ENCODE measurements around the gene GBF1.
A peak's percentile ranks its signal among the peaks of the same experiment; 100 is the strongest.

GBF1 gene

DNA sequence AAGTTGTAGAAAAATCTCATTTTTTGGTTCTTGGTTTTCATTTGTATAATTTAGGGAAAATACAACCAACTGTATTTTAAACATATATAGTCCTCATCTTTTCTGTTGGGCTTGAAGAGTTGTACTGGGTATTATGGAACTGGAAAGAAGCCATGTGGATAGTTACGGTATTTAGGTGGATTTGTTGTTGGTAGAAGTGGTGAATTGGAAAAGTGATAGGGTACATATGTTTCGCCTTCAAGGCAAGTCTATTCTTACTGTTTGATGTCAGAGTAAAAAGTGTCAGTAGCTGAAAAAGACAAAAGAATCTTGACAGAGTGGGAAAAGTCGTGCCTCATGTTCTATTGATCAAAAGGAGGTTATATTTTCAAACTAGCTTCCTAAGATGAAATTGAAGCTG is 64.6 kb downstream of the GBF1 start:
- DNase-seq = no peak

DNA sequence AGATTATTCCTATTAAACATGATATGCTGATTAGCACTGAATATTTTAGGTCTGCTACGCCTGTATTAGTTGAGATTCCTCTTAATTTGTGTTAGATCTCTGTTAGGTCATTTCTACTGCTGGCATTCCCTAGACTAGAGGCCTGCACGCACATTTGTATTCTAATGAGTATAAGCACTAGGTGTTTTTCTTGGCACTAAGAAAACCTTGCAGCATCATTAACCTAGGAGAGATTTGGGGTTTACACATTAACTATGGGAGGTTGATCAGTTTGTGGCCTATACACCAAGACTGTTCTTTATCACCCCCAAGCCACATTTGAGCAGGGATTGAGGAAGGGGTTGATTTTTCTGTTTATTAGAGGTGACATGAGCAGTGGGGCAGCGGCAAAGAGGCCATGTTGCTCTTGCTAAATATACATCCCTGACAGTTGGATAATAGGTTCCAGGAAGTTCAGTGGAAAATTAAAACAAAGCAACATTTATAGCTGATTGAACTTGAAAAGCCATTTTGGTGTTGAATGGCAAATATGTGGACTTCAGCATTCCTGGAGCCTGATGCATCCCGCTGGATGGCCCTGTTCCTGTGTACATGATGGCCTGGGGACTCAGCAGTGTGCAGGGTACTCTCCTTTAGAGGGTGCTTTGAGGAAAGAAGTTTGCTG is 65.2 kb downstream of the GBF1 start:
- DNase-seq = no peak

DNA sequence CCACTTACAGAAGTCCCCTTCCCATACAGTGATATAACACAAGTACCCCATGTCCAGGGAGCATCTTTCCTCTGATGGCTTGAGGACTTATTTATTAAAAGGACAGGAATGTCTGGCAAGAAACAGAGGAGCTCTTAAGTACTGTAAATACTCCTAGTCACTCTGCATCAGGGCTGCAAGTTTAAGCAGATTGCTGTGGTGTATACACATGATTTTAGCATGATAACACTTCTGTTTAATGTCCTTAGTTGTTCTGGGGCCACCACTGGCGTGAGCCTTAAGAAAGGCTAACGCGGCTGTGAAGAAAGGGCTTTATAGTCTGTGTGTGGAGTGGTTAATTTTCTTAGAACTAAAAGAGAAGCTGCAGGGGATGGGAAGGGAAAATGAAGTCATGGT is 65.7 kb downstream of the GBF1 start:
- no peak for DNase-seq

DNA sequence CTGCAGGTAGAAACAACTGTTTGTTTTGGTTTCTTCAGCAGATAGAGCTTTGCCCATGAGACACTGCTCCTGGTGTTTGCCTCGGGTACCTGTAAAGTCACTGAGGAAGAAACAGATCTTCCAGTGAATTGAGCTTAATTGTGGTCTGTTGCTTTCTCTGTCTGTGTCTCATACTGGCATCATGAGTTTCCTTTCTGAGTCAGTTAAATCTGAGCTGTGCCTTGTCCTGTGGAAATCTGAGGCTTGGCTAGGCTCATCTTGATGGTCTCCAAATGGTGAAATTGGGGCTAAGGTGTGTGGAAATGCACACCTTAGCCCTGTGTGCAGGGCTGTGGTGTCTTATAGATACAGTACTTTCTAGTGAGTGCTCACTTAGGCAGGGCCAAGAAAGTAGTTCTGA is 67.4 kb downstream of the GBF1 start:
- DNase-seq = no peak

DNA sequence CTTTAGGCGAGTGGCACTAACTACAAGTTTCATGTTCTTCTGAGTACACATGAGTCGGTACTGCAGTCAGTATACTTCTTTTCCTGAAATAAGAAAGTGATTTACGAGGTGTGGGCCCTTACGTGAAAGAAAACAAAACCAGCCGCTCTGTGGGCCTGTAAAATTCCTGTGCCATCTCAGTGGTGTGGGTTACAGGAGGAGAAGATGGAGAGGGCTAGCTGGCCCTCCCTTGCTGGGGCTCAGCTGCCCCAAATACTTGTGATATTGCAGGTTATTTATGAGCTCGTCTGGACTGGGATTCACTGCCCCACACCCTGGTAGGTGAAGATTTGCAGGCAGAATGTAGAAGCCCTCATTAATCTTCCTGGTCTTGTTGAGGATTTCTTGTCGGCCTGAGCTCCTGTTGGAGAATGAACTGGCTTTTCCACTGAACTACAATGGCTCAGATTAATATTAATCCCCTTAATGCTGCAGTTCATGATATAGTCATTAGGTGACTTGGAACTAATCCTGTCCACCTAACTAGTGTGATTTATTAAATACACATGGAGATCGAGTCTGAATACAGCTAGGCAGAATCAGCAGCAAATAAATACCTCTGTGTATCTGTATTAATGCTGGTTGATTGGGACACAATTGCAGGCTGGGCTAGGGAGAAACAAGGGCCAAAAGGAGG is 68.0 kb downstream of the GBF1 start:
- DNase-seq = no peak

DNA sequence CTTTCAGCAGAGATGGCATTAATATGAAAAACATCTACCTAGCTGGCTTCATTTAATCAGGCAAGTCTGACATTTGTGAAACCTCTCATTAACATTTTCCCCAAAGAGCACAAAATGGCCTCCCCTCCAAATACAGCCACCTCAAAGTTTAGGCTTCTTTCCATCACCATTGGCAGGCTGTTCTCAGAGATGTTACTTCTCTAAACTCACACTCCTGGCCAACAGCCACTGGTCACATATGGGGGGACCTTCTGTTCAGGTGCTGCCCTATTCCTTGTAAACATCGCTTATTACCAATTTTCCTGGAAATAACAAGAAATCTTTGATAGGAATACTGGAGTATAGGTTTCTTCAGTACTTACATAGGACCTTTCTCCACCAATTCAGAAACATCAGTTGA is 69.5 kb downstream of the GBF1 start:
- no peak for DNase-seq

DNA sequence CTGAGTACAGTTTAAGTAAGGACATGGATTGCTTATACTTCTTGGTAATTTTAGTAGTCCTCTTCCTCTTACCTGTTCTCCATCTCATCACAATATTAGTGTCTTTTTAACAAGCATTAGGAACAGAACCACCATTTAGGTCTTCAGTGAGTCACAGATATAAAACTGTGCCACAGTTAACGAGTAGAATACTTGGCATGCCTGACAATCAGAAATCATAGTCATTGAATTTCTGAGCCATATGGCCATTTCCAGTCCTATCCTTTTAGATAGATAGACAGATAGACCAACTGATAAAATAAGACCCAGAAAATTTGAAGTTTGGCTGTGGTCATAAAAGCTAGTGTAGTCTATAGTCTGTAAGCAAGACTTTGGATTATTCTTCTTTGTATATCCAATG is 71.1 kb downstream of the GBF1 start:
- DNase-seq = no peak

DNA sequence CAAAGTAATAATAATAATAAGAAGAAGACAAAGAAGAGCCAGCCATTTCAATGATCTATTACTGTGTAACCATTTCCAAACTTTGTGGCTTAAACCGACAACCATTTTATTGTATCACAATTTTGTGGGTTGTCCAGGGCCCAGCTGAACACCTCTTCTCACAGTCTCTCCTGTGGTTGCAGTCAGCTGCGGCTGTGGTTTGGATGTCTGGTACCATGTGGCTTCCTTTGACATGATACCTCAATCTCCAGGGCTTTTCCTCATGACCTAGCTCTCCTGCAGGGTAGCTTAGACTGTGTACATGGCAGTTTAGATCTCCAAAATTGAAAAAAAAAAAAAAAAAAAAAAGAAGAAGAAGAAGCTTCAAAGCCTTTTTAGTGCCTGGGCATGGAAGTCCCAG is 77.6 kb downstream of the GBF1 start:
- DNase-seq = peak; percentile 39 to 44

DNA sequence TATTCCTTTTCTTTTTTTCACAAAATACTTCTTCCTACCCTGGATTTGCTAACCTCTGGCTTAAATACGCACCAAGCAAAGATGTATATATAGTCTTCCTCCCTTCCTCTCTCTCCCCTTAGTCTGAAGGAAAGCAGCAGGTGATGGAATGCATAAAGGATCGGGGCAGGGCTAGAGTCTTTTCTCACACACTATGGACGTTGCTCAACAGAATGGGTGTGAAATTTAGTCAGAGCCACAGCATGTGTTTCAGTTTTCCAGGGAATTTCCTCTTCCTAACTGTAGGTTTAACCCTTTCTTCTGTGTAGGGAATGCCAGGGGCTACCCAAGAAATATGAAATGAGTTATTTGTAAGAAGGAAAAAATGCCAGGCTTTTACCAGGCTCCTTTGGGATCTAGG is 78.7 kb downstream of the GBF1 start:
- no peak for DNase-seq

DNA sequence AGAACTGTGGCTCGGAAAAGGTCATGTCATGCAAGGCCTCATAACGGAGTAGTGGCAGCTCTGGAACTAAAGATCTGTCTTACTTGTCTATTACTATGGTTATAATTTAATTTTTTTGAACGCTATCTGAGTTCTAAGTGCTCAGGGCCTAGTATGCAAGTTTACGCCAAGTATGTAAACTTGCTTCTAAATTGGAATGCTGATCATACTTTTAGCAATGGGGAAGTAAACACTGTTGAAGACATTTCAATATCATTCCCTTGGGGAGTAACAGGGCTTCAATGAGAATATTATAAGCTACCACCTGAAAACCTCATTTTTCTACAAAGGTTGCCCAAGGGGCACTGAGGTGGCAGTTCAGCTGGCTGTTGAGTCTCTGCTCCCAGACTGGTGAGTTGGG is 80.7 kb downstream of the GBF1 start:
- DNase-seq = no peak

DNA sequence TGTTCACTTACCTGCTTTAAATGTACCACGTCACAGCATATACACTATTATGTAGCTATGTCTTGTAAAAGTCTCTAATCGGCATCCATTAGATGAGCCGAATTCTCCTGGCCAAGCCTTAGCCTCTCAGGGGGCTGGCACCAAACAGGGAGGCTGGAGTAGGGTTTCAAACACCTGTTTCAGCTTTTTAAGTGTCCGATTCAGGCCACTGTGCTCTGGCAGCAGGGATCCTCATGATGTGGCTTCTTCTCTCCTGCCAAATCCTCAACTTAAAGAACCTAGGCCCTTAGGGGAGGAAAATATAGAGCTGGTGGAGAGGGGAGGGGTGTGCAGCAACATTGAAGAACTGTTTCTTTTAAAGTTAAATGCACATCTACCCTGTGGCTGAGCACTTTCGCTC is 81.7 kb downstream of the GBF1 start:
- DNase-seq = no peak

DNA sequence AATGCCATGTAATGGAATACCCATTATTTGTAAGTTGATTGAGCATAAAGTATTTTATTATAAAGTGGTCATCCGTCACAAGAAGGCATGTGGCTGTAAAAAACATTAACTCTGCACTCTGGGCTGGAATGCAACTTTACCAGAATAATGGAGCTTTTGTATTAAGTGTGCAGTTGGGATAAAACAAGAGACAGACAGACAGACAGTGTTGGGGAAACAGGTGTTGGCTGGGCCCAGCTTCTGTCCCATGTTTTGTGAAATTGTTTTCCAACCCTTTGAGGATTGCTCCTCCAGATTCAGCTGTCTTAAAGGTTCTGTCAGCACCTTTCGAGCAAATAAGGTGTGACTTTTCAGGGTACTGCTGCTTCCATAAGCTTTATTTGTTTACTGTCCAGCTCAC is 82.3 kb downstream of the GBF1 start:
- no peak for DNase-seq

DNA sequence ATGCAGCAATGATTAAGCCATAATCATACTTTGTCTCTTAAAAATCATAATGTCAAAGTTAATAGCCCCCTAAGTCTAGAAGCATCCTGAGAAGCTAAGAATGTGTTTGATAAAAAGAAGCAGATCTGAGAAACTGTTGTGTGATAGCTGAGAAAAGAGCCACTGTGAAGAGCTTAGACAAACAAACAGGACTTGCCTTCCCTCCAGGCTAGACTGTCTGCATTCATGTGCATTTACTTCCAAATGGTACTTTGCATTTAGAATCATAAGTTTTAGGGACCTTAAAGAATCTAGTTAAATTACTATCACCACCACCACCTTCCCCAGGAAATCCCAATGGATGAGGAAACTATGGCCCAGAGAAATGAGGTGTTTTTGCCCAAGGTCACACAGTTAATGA is 87.4 kb downstream of the GBF1 start:
- DNase-seq = no peak

DNA sequence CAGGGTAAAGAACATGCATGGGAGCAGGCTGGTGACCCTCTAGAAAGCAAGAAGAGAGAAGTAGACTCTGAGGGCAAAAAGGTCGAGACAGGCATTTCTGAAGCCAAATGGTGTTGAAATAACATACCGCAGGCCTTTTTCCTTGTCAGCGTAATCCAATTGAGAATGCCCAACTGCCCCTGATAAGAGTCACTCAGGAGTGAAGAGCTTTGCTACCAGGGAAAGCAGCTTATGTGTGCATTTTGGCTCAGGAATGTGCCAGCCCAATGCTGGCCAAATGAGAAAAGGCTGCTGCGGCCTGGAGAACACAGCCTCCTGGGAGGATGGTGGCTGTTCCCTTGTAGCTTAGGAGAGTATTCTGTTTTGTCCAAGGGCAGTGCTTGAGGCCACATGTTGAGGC is 88.8 kb downstream of the GBF1 start:
- DNase-seq = no peak

DNA sequence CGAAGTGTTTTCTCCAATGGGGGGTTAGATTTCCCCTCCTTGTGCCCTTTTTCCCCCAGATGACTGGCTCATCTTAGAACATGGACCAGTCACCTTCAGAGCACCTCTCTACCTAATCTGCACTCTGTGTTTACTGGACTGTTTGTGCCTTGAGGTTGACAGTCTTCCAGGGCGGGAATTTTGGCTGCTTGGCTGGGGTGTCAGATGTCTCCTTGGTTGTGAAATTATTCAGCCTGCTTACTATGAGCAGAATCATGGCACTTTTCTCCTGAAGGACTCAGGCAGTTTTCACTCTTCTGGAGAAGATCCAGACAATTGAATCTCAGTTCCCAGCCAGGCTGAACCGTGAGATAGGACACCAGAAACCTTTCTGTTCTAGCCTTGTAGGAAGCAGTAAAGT is 89.9 kb downstream of the GBF1 start:
- no peak for DNase-seq

DNA sequence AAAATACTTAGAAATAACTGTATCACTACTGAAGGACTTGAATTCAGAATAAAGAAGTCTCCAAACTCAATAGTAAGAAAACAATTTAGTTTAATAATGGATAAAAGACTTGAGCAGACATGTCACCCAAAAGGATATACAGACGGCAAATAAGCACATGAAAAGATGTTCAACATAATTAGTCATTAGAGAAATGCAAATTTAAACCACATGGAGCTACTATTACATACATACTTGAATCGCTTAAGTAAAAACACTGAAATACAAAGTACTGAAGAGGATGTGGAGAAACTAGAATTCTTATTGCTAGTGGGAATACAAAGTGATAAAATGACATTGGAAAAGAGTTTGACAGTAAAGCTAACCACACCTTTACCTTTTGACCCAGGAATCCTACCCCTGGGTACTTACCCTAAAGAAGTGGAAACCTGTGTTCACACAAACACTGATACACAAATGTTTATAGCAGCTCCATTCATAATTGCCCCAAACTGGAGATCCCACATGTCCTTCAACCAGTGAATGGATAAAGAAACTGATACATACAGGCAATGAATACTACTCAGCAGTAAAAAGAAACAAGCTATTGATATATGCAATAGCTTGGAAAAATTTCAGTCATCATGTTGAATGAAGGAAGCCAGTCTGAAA is 95.8 kb downstream of the GBF1 start:
- no peak for DNase-seq

DNA sequence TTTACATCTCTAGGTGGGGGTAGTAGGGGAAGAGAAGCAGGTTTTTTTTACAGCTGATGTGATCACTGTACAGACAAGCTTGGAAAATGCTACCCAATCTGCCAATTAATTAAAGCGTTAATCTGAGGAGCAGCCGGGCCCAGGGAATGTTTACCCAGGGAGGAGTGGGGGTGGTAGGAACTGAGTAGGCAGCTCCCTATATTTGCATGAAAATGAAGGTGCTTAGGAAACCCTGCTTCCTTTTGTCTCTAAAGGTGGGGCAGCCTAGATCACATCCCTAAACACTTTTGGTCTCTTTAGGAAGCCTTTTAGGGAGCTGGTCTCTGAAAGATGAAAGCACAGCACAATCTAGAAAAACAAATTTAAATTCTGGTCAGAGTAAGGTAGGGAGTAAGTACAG is 97.1 kb downstream of the GBF1 start:
- no peak for DNase-seq

DNA sequence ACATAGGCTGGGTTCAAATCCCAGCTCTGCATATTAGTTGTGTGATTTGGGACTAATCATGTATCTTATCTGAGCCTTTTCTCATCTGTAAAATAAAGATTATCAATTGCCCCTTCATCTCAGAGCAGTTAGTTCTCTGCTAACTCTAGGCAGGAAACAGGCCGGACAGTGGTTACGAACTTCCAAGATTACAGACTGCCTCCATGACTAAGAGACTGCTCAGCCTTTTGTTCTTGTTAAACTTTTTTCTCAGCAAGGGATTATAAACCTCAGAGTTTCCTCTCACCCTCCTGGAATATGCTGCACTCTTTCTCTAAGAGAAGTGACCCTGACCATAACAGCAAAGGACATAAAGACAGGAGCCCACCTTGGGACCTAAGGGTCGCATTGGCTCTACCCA is 97.6 kb downstream of the GBF1 start:
- no peak for DNase-seq

DNA sequence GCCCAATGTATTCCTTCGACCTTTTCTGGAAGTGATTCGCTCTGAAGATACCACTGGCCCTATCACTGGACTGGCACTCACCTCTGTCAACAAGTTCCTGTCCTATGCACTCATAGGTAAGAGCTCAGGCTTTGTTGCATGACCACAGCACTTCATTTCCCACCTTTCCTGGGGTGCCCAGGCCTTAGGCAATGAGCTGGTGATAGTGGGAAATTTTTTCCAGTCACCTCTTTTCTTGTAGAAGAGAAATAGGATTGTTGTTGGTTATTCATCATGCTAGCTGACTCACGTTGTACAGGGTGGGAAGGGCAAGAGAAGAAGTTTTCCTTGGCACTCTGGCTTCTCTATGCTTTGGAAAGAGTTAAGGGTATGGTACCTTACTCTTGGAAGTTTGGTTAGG is 98.7 kb downstream of the GBF1 start:
- DNase-seq = no peak

DNA sequence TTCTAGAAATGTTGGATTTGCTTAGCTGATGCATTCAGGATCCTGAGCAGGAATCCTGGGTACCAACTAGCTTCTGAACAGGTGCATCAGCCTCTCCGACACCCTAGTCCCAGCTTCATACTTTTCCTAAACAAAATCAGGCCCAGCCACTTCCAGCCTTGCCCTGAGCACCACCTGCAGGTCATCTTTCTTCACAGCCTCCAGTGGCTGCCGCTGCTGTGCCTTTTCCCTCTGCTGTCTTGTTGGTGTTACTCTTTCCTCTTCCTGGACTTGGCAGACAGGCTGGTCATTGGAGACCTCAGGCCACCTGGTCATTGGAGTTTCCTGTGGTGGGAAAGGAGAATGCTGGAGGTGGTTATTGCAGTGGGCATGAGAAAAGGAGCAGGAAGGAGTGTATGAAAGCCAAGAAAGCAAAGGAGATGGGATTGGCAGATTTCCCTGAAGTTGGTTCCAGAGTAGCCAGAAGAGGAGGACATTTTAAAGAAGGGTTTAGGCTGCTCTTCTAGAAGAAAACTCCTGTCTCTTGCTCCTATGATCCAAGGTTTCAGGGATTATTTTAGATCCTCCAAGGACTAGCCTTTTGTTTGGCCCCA is 102.0 kb downstream of the GBF1 start:
- DNase-seq = no peak

DNA sequence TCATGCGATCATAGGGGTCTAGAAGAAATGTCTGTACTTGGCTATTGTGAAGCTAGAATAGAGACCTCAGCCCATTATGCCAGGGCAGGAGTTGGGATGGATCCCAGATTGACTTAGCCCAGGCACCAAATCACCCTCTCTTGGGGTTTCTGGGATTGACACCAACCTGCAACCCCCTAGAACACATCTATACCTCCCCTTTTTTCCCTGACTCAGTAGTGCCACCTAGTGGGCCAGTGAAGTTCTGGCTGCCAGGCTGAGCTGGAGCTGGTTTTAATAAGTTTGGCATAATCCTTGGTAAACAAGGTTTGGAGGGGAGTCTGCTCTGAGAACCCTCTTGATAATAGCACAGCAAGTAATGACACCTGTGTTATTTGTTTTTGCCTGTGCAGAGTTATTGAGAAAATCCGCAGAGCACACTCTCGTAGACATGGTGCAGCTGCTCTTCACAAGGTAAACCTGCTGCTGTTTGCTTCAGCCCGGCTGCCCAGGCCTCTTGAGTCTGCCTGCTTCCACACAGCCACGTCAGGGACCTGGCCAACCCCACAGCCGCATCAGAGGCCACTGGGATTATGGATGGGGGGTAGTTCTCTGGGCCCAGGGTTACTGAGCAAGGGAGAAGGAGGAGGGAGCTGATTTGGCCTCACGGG is 106.9 kb downstream of the GBF1 start:
- DNase-seq = peak; percentile 63 to 78

DNA sequence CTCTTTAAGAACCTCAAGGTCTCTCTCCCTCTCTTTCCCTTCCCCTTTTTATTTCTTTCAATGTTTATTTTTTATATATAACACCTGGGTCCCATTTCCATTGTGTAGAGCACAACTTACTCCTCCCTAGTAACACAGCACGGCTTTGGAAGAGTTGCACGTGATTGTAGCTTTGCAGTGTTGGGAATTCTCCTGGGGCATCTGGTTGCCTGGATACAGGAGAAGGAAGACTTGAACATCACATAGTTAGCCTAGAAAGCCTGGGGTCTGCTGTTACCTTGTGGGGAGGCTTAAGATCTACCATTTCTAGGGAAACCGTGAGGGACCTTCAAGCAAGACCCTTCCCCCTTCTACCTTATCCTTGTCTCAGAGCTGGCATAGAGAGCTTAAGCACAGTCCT is 109.1 kb downstream of the GBF1 start:
- no peak for DNase-seq

DNA sequence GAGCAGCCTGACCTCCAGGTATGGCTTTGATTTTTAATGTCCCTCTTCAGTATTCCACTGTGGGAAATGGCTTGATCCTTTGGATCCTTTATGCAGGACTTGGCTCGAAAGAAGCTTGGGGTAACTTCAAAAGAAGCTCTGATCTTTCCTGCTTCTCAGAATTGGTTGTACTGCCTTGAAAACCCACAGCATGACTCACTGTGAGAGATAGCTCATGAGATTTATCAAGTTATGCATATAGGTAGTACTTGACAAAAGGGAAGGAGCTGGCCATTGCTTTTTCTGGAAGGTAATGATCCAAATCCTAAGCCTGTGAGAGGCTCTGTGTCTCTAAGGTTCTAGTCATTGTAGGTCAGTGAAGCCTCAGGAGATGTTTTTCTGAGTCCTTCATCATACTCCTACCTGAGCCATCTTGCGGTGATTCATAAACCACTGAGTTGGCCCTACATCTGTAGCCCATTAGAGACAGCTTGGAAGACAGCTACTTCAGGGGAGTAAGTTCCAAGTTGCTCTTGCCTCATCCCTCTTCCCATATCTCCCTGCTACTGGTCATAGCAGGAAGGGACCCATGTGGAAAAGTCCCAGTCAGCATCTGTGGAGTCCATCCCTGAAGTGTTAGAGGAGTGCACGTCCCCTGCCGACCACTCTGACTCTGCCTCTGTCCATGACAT is 113.5 kb downstream of the GBF1 start:
- no peak for DNase-seq
